ENCODE data around the gene TRIM41. TPM values are rescaled to one million over a fixed set of nuclear protein-coding genes. Genes with fewer than 3 reads are reported as not detected.

TRIM41 gene
- total and polyA plus RNA-seq, 2 of the 13 experiments (the other 11 are each of a cell fraction or from before 2014, with no cell fraction given): 10.2 to 16.7 TPM

GRCh38 chr5:181261320-181262049 lies 38.4 kb downstream of the TRIM41 start (continued):
- TF ChIP-seq ZBTB10 (CRISPR knock-in tag; IDR thresholded peaks at IDR 0.05; ENCODE audit: borderline replicate concordance) (no peak; the same call in 1 of the 2 replicates), GFI1 (CRISPR knock-in tag; IDR thresholded peaks at IDR 0.05; ENCODE audit: borderline replicate concordance) (no peak), MIER3 (CRISPR knock-in tag; IDR thresholded peaks at IDR 0.05; ENCODE audit: borderline replicate concordance) (no peak), SUZ12 (IDR thresholded peaks at IDR 0.05; ENCODE audit: low read depth, low read length) (no peak), ZC3H4 (CRISPR knock-in tag; IDR thresholded peaks at IDR 0.05; ENCODE audit: borderline replicate concordance) (no peak), SRSF9 (IDR thresholded peaks at IDR 0.05; ENCODE audit: borderline replicate concordance, insufficient read depth, low read depth, low read length, poor library complexity, severe bottlenecking) (no peak), ZSCAN29 (CRISPR knock-in tag; conservative IDR thresholded peaks at IDR 0.05) (no peak), ZNF550 (CRISPR knock-in tag; IDR thresholded peaks at IDR 0.05; ENCODE audit: borderline replicate concordance) (no peak; the same call in 1 of the 2 replicates), NFKB2 (CRISPR knock-in tag; IDR thresholded peaks at IDR 0.05; ENCODE audit: borderline replicate concordance) (peak; percentile 74; the same call in 1 of the 2 replicates), ISX (CRISPR knock-in tag; conservative IDR thresholded peaks at IDR 0.05) (peak; percentile 75)
- TF ChIP-seq, protein P1, sequence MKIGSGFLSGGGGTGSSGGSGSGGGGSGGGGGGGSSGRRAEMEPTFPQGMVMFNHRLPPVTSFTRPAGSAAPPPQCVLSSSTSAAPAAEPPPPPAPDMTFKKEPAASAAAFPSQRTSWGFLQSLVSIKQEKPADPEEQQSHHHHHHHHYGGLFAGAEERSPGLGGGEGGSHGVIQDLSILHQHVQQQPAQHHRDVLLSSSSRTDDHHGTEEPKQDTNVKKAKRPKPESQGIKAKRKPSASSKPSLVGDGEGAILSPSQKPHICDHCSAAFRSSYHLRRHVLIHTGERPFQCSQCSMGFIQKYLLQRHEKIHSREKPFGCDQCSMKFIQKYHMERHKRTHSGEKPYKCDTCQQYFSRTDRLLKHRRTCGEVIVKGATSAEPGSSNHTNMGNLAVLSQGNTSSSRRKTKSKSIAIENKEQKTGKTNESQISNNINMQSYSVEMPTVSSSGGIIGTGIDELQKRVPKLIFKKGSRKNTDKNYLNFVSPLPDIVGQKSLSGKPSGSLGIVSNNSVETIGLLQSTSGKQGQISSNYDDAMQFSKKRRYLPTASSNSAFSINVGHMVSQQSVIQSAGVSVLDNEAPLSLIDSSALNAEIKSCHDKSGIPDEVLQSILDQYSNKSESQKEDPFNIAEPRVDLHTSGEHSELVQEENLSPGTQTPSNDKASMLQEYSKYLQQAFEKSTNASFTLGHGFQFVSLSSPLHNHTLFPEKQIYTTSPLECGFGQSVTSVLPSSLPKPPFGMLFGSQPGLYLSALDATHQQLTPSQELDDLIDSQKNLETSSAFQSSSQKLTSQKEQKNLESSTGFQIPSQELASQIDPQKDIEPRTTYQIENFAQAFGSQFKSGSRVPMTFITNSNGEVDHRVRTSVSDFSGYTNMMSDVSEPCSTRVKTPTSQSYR (CRISPR knock-in tag; IDR thresholded peaks at IDR 0.05; ENCODE audit: borderline replicate concordance): no peak
- TF ChIP-seq, protein P2, sequence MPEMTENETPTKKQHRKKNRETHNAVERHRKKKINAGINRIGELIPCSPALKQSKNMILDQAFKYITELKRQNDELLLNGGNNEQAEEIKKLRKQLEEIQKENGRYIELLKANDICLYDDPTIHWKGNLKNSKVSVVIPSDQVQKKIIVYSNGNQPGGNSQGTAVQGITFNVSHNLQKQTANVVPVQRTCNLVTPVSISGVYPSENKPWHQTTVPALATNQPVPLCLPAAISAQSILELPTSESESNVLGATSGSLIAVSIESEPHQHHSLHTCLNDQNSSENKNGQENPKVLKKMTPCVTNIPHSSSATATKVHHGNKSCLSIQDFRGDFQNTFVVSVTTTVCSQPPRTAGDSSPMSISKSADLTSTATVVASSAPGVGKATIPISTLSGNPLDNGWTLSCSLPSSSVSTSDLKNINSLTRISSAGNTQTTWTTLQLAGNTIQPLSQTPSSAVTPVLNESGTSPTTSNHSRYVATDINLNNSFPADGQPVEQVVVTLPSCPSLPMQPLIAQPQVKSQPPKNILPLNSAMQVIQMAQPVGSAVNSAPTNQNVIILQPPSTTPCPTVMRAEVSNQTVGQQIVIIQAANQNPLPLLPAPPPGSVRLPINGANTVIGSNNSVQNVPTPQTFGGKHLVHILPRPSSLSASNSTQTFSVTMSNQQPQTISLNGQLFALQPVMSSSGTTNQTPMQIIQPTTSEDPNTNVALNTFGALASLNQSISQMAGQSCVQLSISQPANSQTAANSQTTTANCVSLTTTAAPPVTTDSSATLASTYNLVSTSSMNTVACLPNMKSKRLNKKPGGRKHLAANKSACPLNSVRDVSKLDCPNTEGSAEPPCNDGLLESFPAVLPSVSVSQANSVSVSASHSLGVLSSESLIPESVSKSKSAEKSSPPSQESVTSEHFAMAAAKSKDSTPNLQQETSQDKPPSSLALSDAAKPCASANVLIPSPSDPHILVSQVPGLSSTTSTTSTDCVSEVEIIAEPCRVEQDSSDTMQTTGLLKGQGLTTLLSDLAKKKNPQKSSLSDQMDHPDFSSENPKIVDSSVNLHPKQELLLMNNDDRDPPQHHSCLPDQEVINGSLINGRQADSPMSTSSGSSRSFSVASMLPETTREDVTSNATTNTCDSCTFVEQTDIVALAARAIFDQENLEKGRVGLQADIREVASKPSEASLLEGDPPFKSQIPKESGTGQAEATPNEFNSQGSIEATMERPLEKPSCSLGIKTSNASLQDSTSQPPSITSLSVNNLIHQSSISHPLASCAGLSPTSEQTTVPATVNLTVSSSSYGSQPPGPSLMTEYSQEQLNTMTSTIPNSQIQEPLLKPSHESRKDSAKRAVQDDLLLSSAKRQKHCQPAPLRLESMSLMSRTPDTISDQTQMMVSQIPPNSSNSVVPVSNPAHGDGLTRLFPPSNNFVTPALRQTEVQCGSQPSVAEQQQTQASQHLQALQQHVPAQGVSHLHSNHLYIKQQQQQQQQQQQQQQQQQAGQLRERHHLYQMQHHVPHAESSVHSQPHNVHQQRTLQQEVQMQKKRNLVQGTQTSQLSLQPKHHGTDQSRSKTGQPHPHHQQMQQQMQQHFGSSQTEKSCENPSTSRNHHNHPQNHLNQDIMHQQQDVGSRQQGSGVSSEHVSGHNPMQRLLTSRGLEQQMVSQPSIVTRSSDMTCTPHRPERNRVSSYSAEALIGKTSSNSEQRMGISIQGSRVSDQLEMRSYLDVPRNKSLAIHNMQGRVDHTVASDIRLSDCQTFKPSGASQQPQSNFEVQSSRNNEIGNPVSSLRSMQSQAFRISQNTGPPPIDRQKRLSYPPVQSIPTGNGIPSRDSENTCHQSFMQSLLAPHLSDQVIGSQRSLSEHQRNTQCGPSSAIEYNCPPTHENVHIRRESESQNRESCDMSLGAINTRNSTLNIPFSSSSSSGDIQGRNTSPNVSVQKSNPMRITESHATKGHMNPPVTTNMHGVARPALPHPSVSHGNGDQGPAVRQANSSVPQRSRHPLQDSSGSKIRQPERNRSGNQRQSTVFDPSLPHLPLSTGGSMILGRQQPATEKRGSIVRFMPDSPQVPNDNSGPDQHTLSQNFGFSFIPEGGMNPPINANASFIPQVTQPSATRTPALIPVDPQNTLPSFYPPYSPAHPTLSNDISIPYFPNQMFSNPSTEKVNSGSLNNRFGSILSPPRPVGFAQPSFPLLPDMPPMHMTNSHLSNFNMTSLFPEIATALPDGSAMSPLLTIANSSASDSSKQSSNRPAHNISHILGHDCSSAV (CRISPR knock-in tag; IDR thresholded peaks at IDR 0.05; ENCODE audit: borderline replicate concordance): no peak
- TF ChIP-seq, protein P3, sequence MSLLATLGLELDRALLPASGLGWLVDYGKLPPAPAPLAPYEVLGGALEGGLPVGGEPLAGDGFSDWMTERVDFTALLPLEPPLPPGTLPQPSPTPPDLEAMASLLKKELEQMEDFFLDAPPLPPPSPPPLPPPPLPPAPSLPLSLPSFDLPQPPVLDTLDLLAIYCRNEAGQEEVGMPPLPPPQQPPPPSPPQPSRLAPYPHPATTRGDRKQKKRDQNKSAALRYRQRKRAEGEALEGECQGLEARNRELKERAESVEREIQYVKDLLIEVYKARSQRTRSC (CRISPR knock-in tag; IDR thresholded peaks at IDR 0.05; ENCODE audit: low read depth): no peak
